Right atrium auricular region (tissue), 2 donors: ENCODE data around the gene DNAAF1. TPM values are rescaled to one million over a fixed set of nuclear protein-coding genes. Genes with fewer than 3 reads are reported as not detected.

ENCODE experiments used
- DNase-seq: peaks from one replicate; pipeline ENCODE4 v3.0.0-alpha.2; 2019; ENCODE audit warnings: low spot score
- H3K27ac ChIP-seq, 2 donors: fragments of 200-600 bp; sonication (generic); 1 replicate in 1 of 2; 2 replicates in 1 of 2; pipeline ENCODE4 v1.5.1; 2016 to 2019
- H3K27me3 ChIP-seq, 2 donors: fragments of 200-600 bp; sonication (generic); one replicate each; pipeline versions ENCODE4 v1.5.1 to v1.6.0; 2017 to 2019
- H3K36me3 ChIP-seq: fragments of 200-600 bp; sonication (generic); one replicate; pipeline ENCODE4 v1.5.1; 2016
- H3K4me1 ChIP-seq, 2 donors: fragments of 200-600 bp; sonication (generic); one replicate each; pipeline versions ENCODE4 v1.5.1 to v1.6.0; 2017 to 2019
- H3K4me3 ChIP-seq, 2 donors: fragments of 200-600 bp; sonication (generic); 1 replicate in 1 of 2; 2 replicates in 1 of 2; pipeline ENCODE4 v1.5.1; 2017 to 2019; ENCODE audit warnings: mild to moderate bottlenecking in 1 of 2, moderate library complexity in 1 of 2
- H3K9me3 ChIP-seq, 2 donors: fragments of 200-600 bp; sonication (generic); one replicate each; pipeline ENCODE4 v1.5.1; 2019
- CTCF ChIP-seq, 2 donors: fragments of 200-600 bp; sonication (generic); IDR thresholded peaks; one replicate each; pipeline ENCODE4 v1.5.1; 2019; ENCODE audit warnings: antibody characterized with exemption in 2 of 2
- total RNA-seq, 2 donors: library from RNA; depleted of rRNA; stranded (reverse); fragments of >200 nt; gene quantifications; one replicate each; pipeline ENCODE4 v1.1.0, GENCODE V29; 2016

The DNAAF1 gene
- total RNA-seq, 2 donors from 2014 or later, result 1.8 TPM; not detected in 1

GRCh38 chr16:84194018-84194417 is 48.9 kb downstream of the DNAAF1 start:
- no peak overlapping the region for H3K27ac ChIP-seq
- no peaks in the 10 kb centered on the region for H3K9me3 ChIP-seq
- no peak overlapping the region for H3K4me3 ChIP-seq
- H3K36me3 ChIP-seq, result no peaks in the 10 kb centered on the region
- no peaks in the 10 kb centered on the region for H3K27me3 ChIP-seq
- TF ChIP-seq CTCF (IDR thresholded peaks at IDR 0.05), result no peak
- H3K4me1 ChIP-seq, result no peaks in the 10 kb centered on the region
- no peak for DNase-seq

GRCh38 chr16:84194470-84195200 is 49.5 kb downstream of the DNAAF1 start:
- no peak overlapping the region for H3K4me3 ChIP-seq
- DNase-seq, result no peak

GRCh38 chr16:84195201-84196093 is 50.3 kb downstream of the DNAAF1 start:
- H3K27me3 ChIP-seq, result no peaks in the 10 kb centered on the region
- H3K27ac ChIP-seq, result no peak overlapping the region
- DNase-seq, result no peak
- TF ChIP-seq CTCF (IDR thresholded peaks at IDR 0.05), result no peak
- no peaks in the 10 kb centered on the region for H3K36me3 ChIP-seq
- no peaks in the 10 kb centered on the region for H3K4me1 ChIP-seq
- no peaks in the 10 kb centered on the region for H3K9me3 ChIP-seq
- no peak overlapping the region for H3K4me3 ChIP-seq

More at GRCh38 chr16:84194470-84195200, 49.5 kb downstream of the DNAAF1 start:
- Histone ChIP-seq H3K27ac (no peak overlapping the region), H3K9me3 (no peaks in the 10 kb centered on the region), H3K36me3 (no peaks in the 10 kb centered on the region), H3K27me3 (no peaks in the 10 kb centered on the region), H3K4me1 (no peaks in the 10 kb centered on the region)
- TF ChIP-seq CTCF (IDR thresholded peaks at IDR 0.05), result no peak

- no peak for TF ChIP-seq CTCF (IDR thresholded peaks at IDR 0.05)
- Histone ChIP-seq H3K36me3 (no peaks in the 10 kb centered on the region), H3K27me3 (no peaks in the 10 kb centered on the region)
These were observed 51.0 kb downstream of the DNAAF1 start for GRCh38 chr16:84196101-84196500.

GRCh38 chr16:84196727-84197394 is 51.8 kb downstream of the DNAAF1 start:
- Histone ChIP-seq H3K27ac (no peak overlapping the region), H3K4me3 (no peak overlapping the region), H3K9me3 (no peaks in the 10 kb centered on the region), H3K4me1 (no peaks in the 10 kb centered on the region), H3K27me3 (no peaks in the 10 kb centered on the region), H3K36me3 (no peaks in the 10 kb centered on the region)
- no peak for DNase-seq
- TF ChIP-seq CTCF (IDR thresholded peaks at IDR 0.05), result no peak

More at GRCh38 chr16:84196101-84196500, 51.0 kb downstream of the DNAAF1 start:
- no peaks in the 10 kb centered on the region for H3K4me1 ChIP-seq
- no peak overlapping the region for H3K27ac ChIP-seq
- no peaks in the 10 kb centered on the region for H3K9me3 ChIP-seq
- DNase-seq, result no peak
- H3K4me3 ChIP-seq, result no peak overlapping the region
